Gastroesophageal sphincter (tissue), 3 donors: ENCODE results near the gene BBS7.

Experiments used
- CTCF ChIP-seq, 4 experiments: fragments of 200-600 bp in 2 of 4; fragments of 450-650 bp in 2 of 4; sonication (generic) in 1 of 4; IDR thresholded peaks; one replicate each; pipeline ENCODE4 v1.5.1; 2017 to 2019; ENCODE audit warnings: antibody characterized with exemption in 4 of 4, mild to moderate bottlenecking in 2 of 4, moderate library complexity in 2 of 4
- EP300 ChIP-seq: sonication (generic); formaldehyde crosslinking; IDR thresholded peaks from one replicate; pipeline ENCODE4 v1.6.1; 2017; ENCODE audit warnings: antibody characterized with exemption, mild to moderate bottlenecking
- POLR2A ChIP-seq, 2 donors: fragments of 450-650 bp; IDR thresholded peaks; one replicate each; pipeline ENCODE4 v1.6.1; 2017; ENCODE audit warnings: antibody characterized with exemption in 2 of 2, mild to moderate bottlenecking in 2 of 2, moderate library complexity in 1 of 2
- POLR2AphosphoS5 ChIP-seq: sonication (generic); formaldehyde crosslinking; IDR thresholded peaks from one replicate; pipeline ENCODE4 v1.6.1; 2017; ENCODE audit warnings: antibody characterized with exemption

- no peak for TF ChIP-seq CTCF (IDR thresholded peaks at IDR 0.05)
- TF ChIP-seq POLR2A (IDR thresholded peaks at IDR 0.05): no peak
- TF ChIP-seq EP300: no peak
- no peak for TF ChIP-seq POLR2AphosphoS5
Observed at GRCh38 chr4:121877041-121877773, 6.9 kb upstream of the BBS7 start.
